ENCODE results near the gene C19orf25.

C19orf25 gene

DNA sequence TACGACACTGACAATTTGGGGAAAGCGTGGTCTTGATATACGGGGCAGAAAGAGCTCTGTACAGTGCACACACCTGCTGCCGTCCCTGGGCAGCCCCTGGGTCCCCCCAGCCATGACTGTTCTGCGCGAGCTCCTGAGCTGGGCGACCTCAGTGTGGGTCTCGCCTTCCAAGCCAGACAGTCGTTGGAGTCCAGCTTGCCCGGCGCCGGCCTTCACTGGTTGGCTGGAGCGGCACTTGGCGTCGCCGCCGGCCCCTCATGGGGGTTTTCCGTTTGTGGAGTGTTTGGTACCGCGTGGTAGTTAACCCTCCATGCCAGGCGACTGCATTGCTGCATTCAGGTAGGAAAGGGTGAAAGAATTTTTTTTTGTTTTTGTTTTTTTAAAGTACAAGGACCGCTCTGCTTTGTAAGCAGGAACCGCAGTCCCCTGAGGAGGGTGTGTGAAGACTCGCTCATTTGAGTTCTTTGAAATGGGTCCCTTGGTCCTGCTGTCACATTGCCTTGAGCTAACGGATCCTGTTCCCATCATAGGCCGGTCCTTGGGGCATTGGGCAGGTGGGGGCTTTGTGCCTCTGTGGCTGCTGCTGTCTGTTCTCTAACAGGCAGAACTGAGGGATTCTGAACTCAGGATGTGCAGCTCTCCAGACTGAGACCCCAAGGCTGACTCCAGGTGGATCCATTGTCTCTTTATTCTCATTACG, 51.6 kb downstream of the C19orf25 start:
- TF ChIP-seq ZNF274 (IDR thresholded peaks at IDR 0.05; ENCODE audit: low read depth, low read length): no peak
- no peak overlapping the region for H3K4me3 ChIP-seq (ENCODE audit: low read length)

- no peak overlapping the region for H3K4me3 ChIP-seq (ENCODE audit: low read length)
- TF ChIP-seq ZNF274 (IDR thresholded peaks at IDR 0.05; ENCODE audit: low read depth, low read length): no peak
Observed at GRCh38 chr19:1426736-1427135, 52.3 kb downstream of the C19orf25 start.

- TF ChIP-seq ZNF274 (IDR thresholded peaks at IDR 0.05; ENCODE audit: low read depth, low read length): no peak
- H3K4me3 ChIP-seq (ENCODE audit: low read length): no peak overlapping the region
Observed at GRCh38 chr19:1425902-1426301, 53.1 kb downstream of the C19orf25 start.

DNA sequence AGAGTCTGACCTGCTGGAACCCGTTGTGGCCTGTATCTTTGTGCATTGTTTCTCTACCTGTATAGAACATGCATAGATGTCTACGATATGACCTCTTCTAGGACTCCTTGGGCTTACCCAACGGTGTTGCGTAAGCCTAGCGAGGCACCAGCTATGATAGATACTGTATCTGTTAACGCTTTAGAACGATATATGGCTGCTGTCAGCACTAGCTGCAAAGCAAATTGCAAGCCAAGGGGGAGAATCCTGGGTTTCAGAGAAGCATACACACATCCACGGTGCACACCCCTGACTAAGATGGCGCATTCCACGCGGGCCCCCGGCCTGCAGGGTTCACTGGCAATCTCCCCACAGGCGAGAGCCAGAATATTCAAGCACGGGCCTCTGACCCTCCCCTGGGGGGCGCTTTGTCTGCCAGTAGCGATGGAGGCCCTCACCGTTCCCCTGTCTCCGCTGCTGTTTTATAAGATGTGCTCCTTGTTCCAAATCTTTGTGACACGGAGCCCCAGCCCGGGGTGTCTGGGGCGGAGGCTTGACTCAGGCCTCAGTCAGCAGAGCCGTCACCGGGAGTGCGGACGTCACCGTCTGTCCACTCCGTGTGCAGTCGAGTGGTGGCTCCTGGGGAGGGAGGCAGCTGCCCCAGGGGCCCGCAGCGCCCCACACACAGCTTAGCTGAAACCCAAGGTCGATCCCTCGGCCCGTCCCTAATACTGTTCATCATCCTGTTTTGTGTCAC, 53.7 kb downstream of the C19orf25 start:
- H3K4me3 ChIP-seq (ENCODE audit: low read length): no peak overlapping the region

DNA sequence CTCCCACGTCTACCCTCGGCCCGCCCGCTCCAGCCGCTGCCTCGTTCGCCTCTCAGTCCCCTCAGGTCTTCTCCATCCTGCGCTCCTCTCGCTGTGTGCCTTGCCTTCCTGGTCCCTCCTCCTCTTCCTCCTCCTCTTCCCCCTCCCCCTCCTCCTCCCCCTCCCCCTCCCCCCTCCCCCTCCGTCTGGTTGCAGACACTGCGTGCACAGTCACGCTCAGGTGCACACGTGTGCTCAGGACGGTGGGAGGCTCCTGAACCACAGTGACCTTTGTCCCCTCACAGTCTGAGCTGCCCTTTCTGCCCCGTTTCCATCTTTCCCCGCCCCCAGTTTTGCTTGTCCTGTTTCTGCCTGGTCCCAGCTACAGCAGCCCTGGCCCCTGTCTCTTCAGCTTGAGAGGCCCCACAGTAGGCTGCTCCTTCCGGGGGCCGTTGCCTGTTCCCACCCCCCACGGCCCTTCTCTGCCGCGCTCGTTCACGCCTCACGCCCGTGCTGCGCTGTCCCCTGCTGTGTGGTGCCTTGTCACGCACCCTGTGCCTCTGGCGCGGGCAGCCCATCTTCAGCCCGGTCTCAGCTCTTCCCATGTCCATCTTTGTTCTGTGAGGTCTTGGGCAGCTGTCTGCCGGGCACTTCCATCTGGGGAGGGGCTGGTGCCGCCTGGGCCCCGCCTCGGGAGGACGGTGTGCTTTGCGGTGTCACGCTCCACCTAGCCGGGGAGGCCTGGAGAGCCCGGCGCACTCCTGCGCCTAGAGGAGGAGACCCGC, 54.6 kb downstream of the C19orf25 start:
- no peak overlapping the region for H3K4me3 ChIP-seq (ENCODE audit: low read length)
- TF ChIP-seq ZNF274 (IDR thresholded peaks at IDR 0.05; ENCODE audit: low read depth, low read length): no peak

More for the DNA sequence above, 53.7 kb downstream of the C19orf25 start:
- TF ChIP-seq ZNF274 (IDR thresholded peaks at IDR 0.05; ENCODE audit: low read depth, low read length): no peak

GRCh38 chr19:1423436-1424191, 55.4 kb downstream of the C19orf25 start:
- TF ChIP-seq ZNF274 (IDR thresholded peaks at IDR 0.05; ENCODE audit: low read depth, low read length): no peak

More at GRCh38 chr19:1423436-1424191, 55.4 kb downstream of the C19orf25 start:
- H3K4me3 ChIP-seq (ENCODE audit: low read length): no peak overlapping the region
